ENCODE data around the gene SLC22A12.

SLC22A12 gene

DNA sequence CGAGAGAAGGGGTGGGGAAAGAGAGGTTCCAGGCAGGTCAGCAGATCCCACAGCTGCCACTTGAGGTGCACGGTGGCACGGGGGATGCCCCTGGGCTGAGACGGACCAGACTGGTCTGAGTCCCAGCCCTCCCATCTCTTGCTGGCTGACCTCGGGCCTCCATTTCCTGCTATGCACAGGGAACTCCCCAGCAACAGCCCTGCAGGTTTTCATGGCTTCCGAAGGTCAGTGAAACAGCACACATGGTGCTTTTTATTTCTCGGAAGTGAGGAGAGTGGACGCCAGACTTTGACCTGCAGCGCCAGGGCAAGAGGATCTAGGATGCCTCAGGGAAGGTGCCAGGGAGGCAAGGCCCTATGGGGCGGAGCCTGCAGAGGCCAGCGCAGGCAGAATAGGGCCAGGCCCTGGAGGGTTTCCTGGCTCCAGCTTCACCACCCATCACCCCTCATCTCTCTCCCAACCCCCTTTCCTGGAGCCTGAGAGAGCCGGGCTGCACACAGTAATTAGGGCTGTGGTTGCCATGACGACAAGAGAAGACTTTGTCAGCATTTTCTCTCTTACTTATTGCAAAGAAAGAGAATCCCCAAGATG is 29.5 kb downstream of the SLC22A12 start:
- Mint-ChIP-seq H3K36me3 (ENCODE audit: low read depth) (no peaks in the 10 kb centered on the region), H3K4me1 (peaks cover 49% of the 10 kb centered on the region), H3K9me3 (no peaks in the 10 kb centered on the region), H3K27ac (peak overlapping the region; percentile 84), H3K4me3 (peak overlapping the region; percentile 51), H3K27me3 (ENCODE audit: low read depth, poor library complexity) (peaks cover 4% of the 10 kb centered on the region)
- TF ChIP-seq, protein P1, sequence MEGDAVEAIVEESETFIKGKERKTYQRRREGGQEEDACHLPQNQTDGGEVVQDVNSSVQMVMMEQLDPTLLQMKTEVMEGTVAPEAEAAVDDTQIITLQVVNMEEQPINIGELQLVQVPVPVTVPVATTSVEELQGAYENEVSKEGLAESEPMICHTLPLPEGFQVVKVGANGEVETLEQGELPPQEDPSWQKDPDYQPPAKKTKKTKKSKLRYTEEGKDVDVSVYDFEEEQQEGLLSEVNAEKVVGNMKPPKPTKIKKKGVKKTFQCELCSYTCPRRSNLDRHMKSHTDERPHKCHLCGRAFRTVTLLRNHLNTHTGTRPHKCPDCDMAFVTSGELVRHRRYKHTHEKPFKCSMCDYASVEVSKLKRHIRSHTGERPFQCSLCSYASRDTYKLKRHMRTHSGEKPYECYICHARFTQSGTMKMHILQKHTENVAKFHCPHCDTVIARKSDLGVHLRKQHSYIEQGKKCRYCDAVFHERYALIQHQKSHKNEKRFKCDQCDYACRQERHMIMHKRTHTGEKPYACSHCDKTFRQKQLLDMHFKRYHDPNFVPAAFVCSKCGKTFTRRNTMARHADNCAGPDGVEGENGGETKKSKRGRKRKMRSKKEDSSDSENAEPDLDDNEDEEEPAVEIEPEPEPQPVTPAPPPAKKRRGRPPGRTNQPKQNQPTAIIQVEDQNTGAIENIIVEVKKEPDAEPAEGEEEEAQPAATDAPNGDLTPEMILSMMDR (IDR thresholded peaks at IDR 0.05): no peak
- DNase-seq: peak; percentile 43

DNA sequence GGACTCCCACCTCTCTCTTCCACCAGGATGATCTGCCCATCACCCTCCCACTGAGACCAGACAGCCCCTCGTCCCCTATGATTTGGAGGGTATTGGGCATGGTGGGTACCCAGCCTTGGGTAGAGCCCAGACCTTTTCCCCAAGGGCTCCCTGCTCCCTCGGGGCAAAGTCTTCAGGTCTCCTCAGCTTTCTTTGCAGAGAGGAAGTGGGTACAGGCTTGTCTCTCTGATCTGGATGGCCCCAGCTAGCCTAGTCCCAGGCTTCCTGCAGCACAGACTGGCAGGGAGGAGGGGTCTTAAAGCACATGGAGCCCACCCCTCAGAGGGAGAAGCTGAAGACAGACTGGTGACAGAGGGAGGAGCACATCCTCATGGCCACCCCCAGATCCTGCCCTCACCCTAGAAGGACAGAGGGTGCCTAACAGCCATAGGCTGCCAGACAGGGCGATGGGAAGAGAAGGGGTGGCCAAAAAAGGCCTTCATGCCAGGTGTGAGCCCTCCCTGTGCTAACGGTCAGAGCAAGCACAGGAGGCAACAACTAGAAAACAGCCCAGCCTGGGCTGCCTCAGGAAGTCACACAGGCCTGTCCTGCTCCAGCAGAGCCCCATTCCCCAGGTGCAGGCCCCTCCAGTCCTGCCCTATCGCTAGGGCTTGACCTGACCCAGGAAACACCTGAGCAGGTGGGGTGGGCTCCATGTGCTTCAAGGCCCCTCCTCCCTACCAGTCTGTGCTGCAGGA is 30.4 kb downstream of the SLC22A12 start:
- Mint-ChIP-seq H3K4me1 (peaks cover 59% of the 10 kb centered on the region), H3K9me3 (no peaks in the 10 kb centered on the region), H3K36me3 (ENCODE audit: low read depth) (no peaks in the 10 kb centered on the region), H3K27me3 (ENCODE audit: low read depth, poor library complexity) (peaks cover 2% of the 10 kb centered on the region), H3K27ac (peak overlapping the region; percentile 84), H3K4me3 (no peak overlapping the region)
- no peak for DNase-seq
- TF ChIP-seq, protein P1 (IDR thresholded peaks at IDR 0.05): no peak

DNA sequence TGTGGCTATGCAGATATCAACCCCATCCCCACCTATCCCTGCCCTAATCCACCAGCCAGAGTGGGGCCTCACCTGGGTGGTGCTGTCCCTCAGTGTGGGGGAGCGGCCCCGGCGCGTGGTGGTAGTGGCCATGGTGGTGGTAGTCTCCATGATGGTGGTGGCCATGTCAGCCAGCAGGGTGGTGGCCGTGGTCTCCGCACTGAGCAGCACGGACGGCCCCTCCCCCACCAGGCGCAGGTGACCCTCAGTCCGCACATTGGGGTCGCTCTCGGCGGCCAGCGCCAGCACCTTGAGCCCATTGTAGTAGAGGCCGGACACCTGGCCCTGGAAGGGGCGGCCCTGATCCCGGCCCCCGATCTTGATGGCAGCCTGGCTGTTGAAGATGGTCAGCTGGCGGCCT is 31.7 kb downstream of the SLC22A12 start:
- Mint-ChIP-seq H3K27ac (no peak overlapping the region), H3K9me3 (peaks cover 4% of the 10 kb centered on the region), H3K27me3 (ENCODE audit: low read depth, poor library complexity) (peaks cover 6% of the 10 kb centered on the region), H3K4me1 (peaks cover 71% of the 10 kb centered on the region), H3K36me3 (ENCODE audit: low read depth) (no peaks in the 10 kb centered on the region), H3K4me3 (no peak overlapping the region)
- TF ChIP-seq, protein P1 (IDR thresholded peaks at IDR 0.05): no peak
- DNase-seq: no peak

DNA sequence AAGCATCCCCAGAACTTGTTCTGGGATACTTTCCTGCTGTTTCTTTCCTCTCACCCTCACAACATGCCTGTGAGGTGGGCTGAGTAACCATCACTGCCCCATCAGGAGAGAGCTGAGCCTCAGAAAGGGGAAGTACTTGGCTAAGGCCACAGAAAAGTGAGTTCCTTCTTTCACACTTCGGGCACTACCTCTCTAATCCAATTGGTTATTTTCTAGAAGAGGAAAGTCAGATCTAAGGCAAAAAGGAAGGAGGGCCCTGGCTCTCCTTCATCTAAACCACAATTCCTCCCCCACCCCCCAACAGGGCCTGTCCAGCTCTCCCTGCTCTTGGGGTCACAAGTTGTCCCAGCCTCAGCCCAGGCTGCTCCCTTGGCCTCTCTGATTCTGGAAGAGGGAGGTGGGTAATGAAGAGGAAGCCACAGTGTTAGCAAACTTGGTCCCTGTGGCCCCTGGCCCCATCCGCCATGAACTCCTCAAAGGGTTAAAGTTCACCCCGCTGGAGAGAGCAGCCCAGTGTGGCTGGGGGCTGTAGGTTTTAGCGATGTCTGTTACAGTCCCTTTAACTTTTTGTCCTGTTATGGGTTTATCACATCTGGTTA is 34.0 kb downstream of the SLC22A12 start:
- Mint-ChIP-seq H3K36me3 (ENCODE audit: low read depth) (no peaks in the 10 kb centered on the region), H3K27me3 (ENCODE audit: low read depth, poor library complexity) (peaks cover 28% of the 10 kb centered on the region), H3K4me1 (peaks cover 73% of the 10 kb centered on the region), H3K9me3 (peaks cover 7% of the 10 kb centered on the region), H3K4me3 (no peak overlapping the region), H3K27ac (no peak overlapping the region)
- DNase-seq: no peak
- TF ChIP-seq, protein P1 (IDR thresholded peaks at IDR 0.05): no peak

DNA sequence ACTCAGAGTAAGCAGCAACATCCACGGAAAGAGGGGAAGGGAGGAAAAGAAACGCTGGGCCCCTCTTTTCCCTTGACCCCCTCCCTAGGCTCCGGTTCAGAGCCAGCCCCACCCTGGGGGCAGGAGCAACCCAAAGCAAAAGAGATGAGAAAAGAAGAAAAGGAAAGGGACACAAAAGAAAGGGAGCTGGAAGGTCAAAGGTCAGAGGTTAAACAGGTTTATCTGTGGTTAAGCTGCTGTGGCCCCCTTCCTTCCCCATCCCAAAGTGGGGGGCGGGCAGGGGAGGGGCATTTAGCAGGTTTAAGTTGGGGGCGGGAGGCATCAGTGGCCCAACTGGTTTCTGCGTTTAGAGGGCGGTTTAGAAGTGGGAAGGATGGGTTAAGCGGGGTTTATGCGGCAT is 35.6 kb downstream of the SLC22A12 start:
- peaks cover 58% of the 10 kb centered on the region for H3K4me1 Mint-ChIP-seq
- peak overlapping the region; percentile 93 for H3K27ac Mint-ChIP-seq
- no peaks in the 10 kb centered on the region for H3K36me3 Mint-ChIP-seq (ENCODE audit: low read depth)
- peaks cover 8% of the 10 kb centered on the region for H3K9me3 Mint-ChIP-seq
- DNase-seq: no peak
- H3K27me3 Mint-ChIP-seq (ENCODE audit: low read depth, poor library complexity): peaks cover 45% of the 10 kb centered on the region
- TF ChIP-seq, protein P1 (IDR thresholded peaks at IDR 0.05): no peak
- H3K4me3 Mint-ChIP-seq: no peak overlapping the region
